Calu3 (cell line): Measurements from ENCODE around the gene PCGF2. TPM values are rescaled to one million over a fixed set of nuclear protein-coding genes. Genes with fewer than 3 reads are reported as not detected.
A peak's percentile ranks its signal among the peaks of the same experiment; 100 is the strongest.

ENCODE experiments used
- BruUV-seq: library from RNA; stranded (reverse); fragments of 400-500 nt; replicated peaks from 2 replicates; lab custom pipeline; 2021; lab: Mats Ljungman, UMichigan
- CTCF ChIA-PET: fragments of 300-600 bp; sonication (Branson Sonifier 250); formaldehyde crosslinking; loops from one replicate; lab custom pipeline; 2022; ENCODE audit warnings: antibody characterized with exemption; lab: Charles Lee
- DNase-seq: peaks from one replicate; pipeline ENCODE4 v3.0.0; 2022
- H3K27ac Mint-ChIP-seq: one replicate; pipeline ENCODE4 v1.8.0; 2022; ENCODE audit warnings: mixed read lengths; ENCODE audit not compliant: unreplicated experiment
- H3K27me3 Mint-ChIP-seq: one replicate; pipeline ENCODE4 v1.8.0; 2022; ENCODE audit warnings: mixed read lengths; ENCODE audit not compliant: unreplicated experiment
- H3K36me3 Mint-ChIP-seq: one replicate; pipeline ENCODE4 v1.8.0; 2022; ENCODE audit warnings: mild to moderate bottlenecking, moderate library complexity, mixed read lengths; ENCODE audit not compliant: insufficient read depth, unreplicated experiment
- H3K4me1 Mint-ChIP-seq: one replicate; pipeline ENCODE4 v1.8.0; 2022; ENCODE audit warnings: mild to moderate bottlenecking, low read depth, mixed read lengths; ENCODE audit not compliant: unreplicated experiment
- H3K4me3 Mint-ChIP-seq: one replicate; pipeline ENCODE4 v1.8.0; 2022; ENCODE audit warnings: mild to moderate bottlenecking, low read depth, moderate library complexity, mixed read lengths; ENCODE audit not compliant: unreplicated experiment
- H3K9me3 Mint-ChIP-seq: one replicate; pipeline ENCODE4 v1.8.0; 2022; ENCODE audit warnings: low read depth, mixed read lengths; ENCODE audit not compliant: unreplicated experiment
- intact Hi-C: fragments of 100-400 bp; cut with micrococcal nuclease; formaldehyde crosslinking; loops from one replicate; pipeline ENCODE4 v1.10.0; 2022; ENCODE audit not compliant: unreplicated experiment
- total RNA-seq: library from RNA; stranded (reverse); gene quantifications from 2 replicates; pipeline ENCODE4 v1.2.3, GENCODE V29; 2022
- TF ChIP-seq, protein P1 (sequence below): fragments of 200-600 bp; IDR thresholded peaks from one replicate; pipeline ENCODE4 v1.8.0; 2022; ENCODE audit warnings: antibody characterized with exemption; ENCODE audit not compliant: unreplicated experiment

PCGF2 gene
- total RNA-seq, 1 experiment from 2014 or later: 205 TPM

DNA sequence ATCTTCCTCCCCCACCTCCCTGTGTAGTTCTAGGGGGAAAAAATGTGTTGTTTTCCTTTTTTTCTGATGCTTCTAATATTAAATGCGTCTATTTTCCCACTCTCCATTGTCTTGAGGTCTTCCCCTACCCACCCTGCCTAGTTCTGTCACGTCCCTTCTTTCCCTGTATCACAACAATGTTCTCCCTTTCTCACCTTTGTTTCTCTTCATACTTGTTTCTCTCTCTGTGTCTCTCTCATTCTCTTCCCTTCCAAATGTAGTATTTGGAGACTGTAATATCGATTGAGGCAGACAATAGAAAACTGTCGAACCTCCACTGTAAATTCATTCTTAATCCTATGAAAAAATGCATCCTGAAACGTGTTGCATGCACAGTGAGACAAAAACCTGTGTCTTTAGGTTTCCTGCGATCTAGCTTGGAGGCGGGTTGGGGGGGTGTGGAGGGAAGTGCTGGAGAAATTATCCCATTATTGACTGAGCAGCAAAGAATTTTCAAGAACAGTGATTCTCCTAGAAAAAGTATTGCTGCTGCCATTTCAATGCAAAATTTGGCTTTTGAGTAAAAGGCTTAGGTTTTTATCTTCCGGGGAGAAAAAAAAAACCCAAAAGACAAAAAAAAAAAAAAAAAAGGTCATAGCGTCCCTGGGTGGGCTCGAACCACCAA lies 3.1 kb upstream of the PCGF2 start:
- intact Hi-C loops: loop anchor here (2.0 to 5.0 kb wide), 3 partner anchors 48 to 401 kb away; partner anchors contain the start of gene PLXDC1
- Mint-ChIP-seq H3K4me1 (peaks cover 36% of the 10 kb centered on the region), H3K9me3 (no peaks in the 10 kb centered on the region), H3K36me3 (peaks cover 92% of the 10 kb centered on the region), H3K27me3 (no peaks in the 10 kb centered on the region), H3K27ac (peak overlapping the region; percentile 85), H3K4me3 (peak overlapping the region; percentile 78)
- DNase-seq: peak; percentile 74
- no TSS peak for BruUV-seq
- CTCF ChIA-PET: interaction anchor here (0.5 to 1.9 kb wide), 15 partner anchors 12 to 1188 kb away, joined by 3 to 11 read pairs (median 4); partner anchors contain the start of genes ARHGAP23, CISD3 and LASP1
- TF ChIP-seq, protein P1, sequence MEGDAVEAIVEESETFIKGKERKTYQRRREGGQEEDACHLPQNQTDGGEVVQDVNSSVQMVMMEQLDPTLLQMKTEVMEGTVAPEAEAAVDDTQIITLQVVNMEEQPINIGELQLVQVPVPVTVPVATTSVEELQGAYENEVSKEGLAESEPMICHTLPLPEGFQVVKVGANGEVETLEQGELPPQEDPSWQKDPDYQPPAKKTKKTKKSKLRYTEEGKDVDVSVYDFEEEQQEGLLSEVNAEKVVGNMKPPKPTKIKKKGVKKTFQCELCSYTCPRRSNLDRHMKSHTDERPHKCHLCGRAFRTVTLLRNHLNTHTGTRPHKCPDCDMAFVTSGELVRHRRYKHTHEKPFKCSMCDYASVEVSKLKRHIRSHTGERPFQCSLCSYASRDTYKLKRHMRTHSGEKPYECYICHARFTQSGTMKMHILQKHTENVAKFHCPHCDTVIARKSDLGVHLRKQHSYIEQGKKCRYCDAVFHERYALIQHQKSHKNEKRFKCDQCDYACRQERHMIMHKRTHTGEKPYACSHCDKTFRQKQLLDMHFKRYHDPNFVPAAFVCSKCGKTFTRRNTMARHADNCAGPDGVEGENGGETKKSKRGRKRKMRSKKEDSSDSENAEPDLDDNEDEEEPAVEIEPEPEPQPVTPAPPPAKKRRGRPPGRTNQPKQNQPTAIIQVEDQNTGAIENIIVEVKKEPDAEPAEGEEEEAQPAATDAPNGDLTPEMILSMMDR: no peak

DNA sequence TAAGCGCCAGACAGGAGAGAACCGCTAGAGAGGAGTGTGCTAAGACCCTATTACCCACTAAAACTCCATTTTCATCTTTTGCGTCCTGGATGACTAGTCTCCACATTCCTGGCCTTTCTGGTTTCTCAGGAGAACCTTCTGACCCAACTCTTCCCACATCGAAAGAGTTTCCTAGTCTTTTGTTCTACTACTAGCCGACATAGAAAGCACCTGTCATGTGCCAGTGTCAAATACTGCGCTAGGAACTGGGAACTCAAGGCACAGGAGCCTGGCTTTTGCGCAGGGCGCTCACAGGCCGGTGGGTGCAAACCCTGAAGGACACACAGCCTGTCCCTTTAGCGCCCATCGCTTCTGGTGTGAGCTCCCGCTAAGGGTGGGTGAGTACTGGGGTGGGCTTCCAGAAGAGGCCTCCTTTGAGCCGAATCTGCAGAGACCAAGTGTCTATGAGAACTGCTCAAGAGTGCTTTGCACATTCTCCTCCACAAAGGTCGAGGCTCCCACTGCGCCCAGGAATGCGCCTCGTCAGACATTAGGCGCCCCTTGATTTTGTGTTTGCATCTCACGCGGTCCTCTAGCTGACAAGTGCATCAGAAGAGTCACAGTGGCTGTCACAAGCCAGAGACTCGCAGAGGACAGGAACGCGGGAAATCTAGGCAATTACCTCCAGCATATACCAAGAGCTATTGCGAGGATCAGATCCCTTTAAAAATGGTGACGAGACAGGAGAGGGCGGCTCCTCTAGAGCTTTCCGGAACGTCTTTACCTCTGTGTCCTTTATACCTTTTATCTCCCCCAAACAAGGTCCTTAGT lies 2.4 kb upstream of the PCGF2 start:
- Mint-ChIP-seq H3K9me3 (no peaks in the 10 kb centered on the region), H3K27me3 (no peaks in the 10 kb centered on the region), H3K4me3 (peak overlapping the region; percentile 78), H3K4me1 (peaks cover 44% of the 10 kb centered on the region), H3K36me3 (peaks cover 92% of the 10 kb centered on the region), H3K27ac (peak overlapping the region; percentile 85)
- intact Hi-C loops: loop anchor here (2.0 to 5.0 kb wide), 3 partner anchors 48 to 402 kb away; partner anchors contain the start of gene PLXDC1
- TF ChIP-seq, protein P1: no peak
- CTCF ChIA-PET: interaction anchor here (0.6 to 1.9 kb wide), 9 partner anchors 15 to 496 kb away, joined by 3 to 11 read pairs (median 3); partner anchors contain the start of genes ARHGAP23 and LASP1
- DNase-seq: peak; percentile 56
- no TSS peak for BruUV-seq

DNA sequence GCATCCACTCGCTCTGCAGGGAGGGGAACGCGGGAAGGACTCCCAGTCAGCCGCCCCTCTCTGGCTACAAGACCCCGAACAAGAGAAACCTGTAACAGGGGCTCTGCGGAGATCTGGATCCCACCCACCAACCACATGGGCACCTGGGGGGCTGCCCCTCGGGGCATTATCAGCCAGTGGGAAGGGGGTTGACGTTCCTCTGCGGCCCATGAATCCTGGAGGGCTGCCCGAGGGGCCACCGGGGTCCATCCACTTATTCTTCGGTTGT lies 1.8 kb upstream of the PCGF2 start:
- no peaks in the 10 kb centered on the region for H3K27me3 Mint-ChIP-seq
- H3K4me1 Mint-ChIP-seq: peaks cover 47% of the 10 kb centered on the region
- peaks cover 98% of the 10 kb centered on the region for H3K36me3 Mint-ChIP-seq
- TF ChIP-seq, protein P1: peak; percentile 8
- CTCF ChIA-PET: interaction anchor here (0.9 to 1.9 kb wide), 5 partner anchors 15 to 404 kb away, joined by 3 to 14 read pairs (median 7); partner anchors contain the start of gene CISD3
- intact Hi-C loops: loop anchor here (2.0 to 5.0 kb wide), 3 partner anchors 47 to 402 kb away; partner anchors contain the start of gene PLXDC1
- H3K4me3 Mint-ChIP-seq: peak overlapping the region; percentile 78
- peak overlapping the region; percentile 85 for H3K27ac Mint-ChIP-seq
- H3K9me3 Mint-ChIP-seq: no peaks in the 10 kb centered on the region
- DNase-seq: no peak
- BruUV-seq: no TSS peak

DNA sequence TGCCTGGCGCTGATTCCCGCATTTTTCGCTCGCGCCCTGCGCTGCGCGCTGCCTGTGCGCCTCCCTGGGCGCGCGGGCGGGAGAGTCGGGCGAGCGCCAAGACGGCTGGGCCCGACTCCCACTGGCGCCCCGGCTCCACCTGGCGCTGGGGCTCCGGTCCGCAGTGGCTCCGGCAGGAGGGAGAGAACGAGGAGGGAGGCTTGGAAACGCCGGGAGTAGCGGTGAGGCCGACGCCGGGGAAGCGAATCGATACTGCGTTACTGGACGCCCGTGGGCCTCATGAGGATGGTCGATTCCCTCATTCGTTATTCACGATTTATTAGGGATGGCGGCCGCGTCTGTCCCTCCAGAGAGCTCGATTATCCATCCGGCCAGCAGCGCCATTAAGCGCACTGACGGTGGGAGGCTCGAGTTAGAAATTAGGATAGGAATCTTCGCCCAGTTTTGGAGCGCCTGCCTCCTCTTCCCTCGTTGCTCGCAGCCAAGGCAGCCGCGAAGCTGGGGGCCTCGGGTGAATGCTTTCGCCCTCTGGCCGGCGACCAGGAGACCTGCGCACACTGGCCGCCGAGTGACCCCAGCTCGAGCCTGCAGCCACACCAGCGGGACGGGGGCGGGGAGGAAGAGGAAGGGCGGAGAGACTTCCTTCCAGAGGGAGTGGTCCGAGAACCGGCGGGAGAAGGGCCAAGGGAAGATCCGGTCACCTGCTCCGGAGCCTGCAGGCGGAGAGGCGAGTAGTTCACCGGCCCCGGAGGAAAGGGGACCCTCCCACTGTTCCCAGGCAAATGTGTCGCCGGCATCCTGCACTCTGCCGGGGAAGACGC lies 1.3 kb upstream of the PCGF2 start:
- peak overlapping the region; percentile 85 for H3K27ac Mint-ChIP-seq
- H3K4me3 Mint-ChIP-seq: peak overlapping the region; percentile 78
- intact Hi-C loops: loop anchor here (1.0 to 5.0 kb wide), 4 partner anchors 43 to 403 kb away; partner anchors contain the start of gene PLXDC1
- TF ChIP-seq, protein P1: no peak
- H3K4me1 Mint-ChIP-seq: peaks cover 52% of the 10 kb centered on the region
- CTCF ChIA-PET: interaction anchor here (0.6 to 1.9 kb wide), 11 partner anchors 9 to 1096 kb away, joined by 3 to 14 read pairs (median 5); partner anchors contain the start of gene CISD3
- H3K36me3 Mint-ChIP-seq: peaks cover 99% of the 10 kb centered on the region
- H3K9me3 Mint-ChIP-seq: no peaks in the 10 kb centered on the region
- no peaks in the 10 kb centered on the region for H3K27me3 Mint-ChIP-seq
- DNase-seq: peak; percentile 100
- BruUV-seq: TSS peak; percentile 73
